HepG2 (cell line): ENCODE data around the gene CAMK1D. TPM values are rescaled to one million over a fixed set of nuclear protein-coding genes. Genes with fewer than 3 reads are reported as not detected.

ENCODE experiments used
- ATAC-seq: fragments of 200-7000 bp; cut with Tn5 transposase; 3 replicates; pipeline ENCODE4 v1.9.1; 2020; ENCODE audit warnings: mild to moderate bottlenecking, moderate library complexity
- BruUV-seq: library from RNA; stranded (reverse); fragments of 400-500 nt; replicated peaks from 2 replicates; lab custom pipeline; 2021; lab: Mats Ljungman, UMichigan
- CTCF ChIA-PET: fragments of 300-600 bp; formaldehyde crosslinking; extraction: SDS; loops from one replicate; lab custom pipeline; 2021; ENCODE audit warnings: low total read pairs, inconsistent platforms, low intra/inter-chr PET ratio; lab: Yijun Ruan, JAX
- POLR2A ChIA-PET: fragments of 350-600 bp; sonication (Branson Sonifier 250); formaldehyde crosslinking; loops from one replicate; lab custom pipeline; 2020; ENCODE audit warnings: antibody characterized with exemption, inconsistent platforms; lab: Yijun Ruan, JAX
- DNase-seq: peaks from one replicate; pipeline ENCODE4 v3.0.0-alpha.2; 2015; ENCODE audit warnings: low spot score
- FAIRE-seq: peaks from 3 replicates; lab custom pipeline; 2011; peaks lifted over from hg19 to GRCh38; lab: Jason Lieb, UNC
- H2AFZ ChIP-seq: one replicate; pipeline ENCODE4 v1.6.1; 2011; ENCODE audit warnings: low read length, inconsistent platforms
- H3K27ac ChIP-seq: fragments of 300-600 bp; 3 replicates; pipeline ENCODE4 v1.8.0; 2011; ENCODE audit warnings: mixed run types, mild to moderate bottlenecking, mixed read lengths, low read length, inconsistent platforms; ENCODE audit not compliant: insufficient read depth; ENCODE audit errors: extremely low read length
- H3K27me3 ChIP-seq, 2 experiments: fragments of 200-600 bp in 1 of 2; 2 replicates in 1 of 2; 3 replicates in 1 of 2; pipeline versions ENCODE4 v1.6.0 to v1.8.0; 2011; ENCODE audit warnings: low read length in 2 of 2, mild to moderate bottlenecking in 2 of 2, moderate library complexity in 2 of 2, inconsistent platforms in 1 of 2; ENCODE audit not compliant: insufficient read depth in 2 of 2, control insufficient read depth in 1 of 2
- H3K36me3 ChIP-seq, 2 experiments: fragments of 200-600 bp in 1 of 2; replicated peaks in 1 of 2; 2 replicates in 1 of 2; 3 replicates in 1 of 2; pipeline versions ENCODE4 v1.5.1 to v1.8.0; 2011; ENCODE audit warnings: low read length in 2 of 2, inconsistent platforms in 1 of 2; ENCODE audit not compliant: insufficient read depth in 2 of 2, control insufficient read depth in 1 of 2
- H3K4me1 ChIP-seq: 2 replicates; pipeline ENCODE4 v1.5.1; 2012; ENCODE audit warnings: low read length, inconsistent platforms; ENCODE audit not compliant: insufficient read depth
- H3K4me2 ChIP-seq: 2 replicates; pipeline ENCODE4 v1.6.0; 2011; ENCODE audit warnings: low read depth, low read length, inconsistent platforms
- H3K4me3 ChIP-seq, 3 experiments: fragments of 200-600 bp in 1 of 3; sonication (generic), shearing (Covaris generic) in 1 of 3; replicated peaks in 1 of 3; 2 replicates each; pipeline ENCODE4 v1.5.1; 2011 to 2016; ENCODE audit warnings: low read length in 3 of 3, inconsistent platforms in 2 of 3, low read depth in 2 of 3, mild to moderate bottlenecking in 2 of 3, control low read depth in 1 of 3, mixed read lengths in 1 of 3; ENCODE audit not compliant: insufficient read depth in 1 of 3
- H3K79me2 ChIP-seq: one replicate; pipeline ENCODE4 v1.6.1; 2011; ENCODE audit warnings: low read length, inconsistent platforms; ENCODE audit not compliant: insufficient read depth
- H3K9ac ChIP-seq: 2 replicates; pipeline ENCODE4 v1.6.0; 2011; ENCODE audit warnings: mild to moderate bottlenecking, low read depth, low read length, inconsistent platforms; ENCODE audit not compliant: insufficient read depth
- H3K9me3 ChIP-seq: 2 replicates; pipeline ENCODE4 v1.5.1; 2012; ENCODE audit warnings: mild to moderate bottlenecking, low read length
- H4K20me1 ChIP-seq: 2 replicates; pipeline ENCODE4 v1.6.0; 2011; ENCODE audit warnings: inconsistent platforms, mild to moderate bottlenecking, low read length, moderate library complexity; ENCODE audit not compliant: insufficient read depth
- CHD4 ChIP-seq: fragments of 200-600 bp; sonication (generic); IDR thresholded peaks from 2 replicates; pipeline ENCODE4 v1.7.0; 2017; ENCODE audit warnings: mild to moderate bottlenecking, low read length, borderline replicate concordance
- DMTF1 ChIP-seq: sonication (generic); formaldehyde crosslinking; IDR thresholded peaks from 2 replicates; pipeline ENCODE4 v1.4.0; 2020; ENCODE audit warnings: mild to moderate bottlenecking, missing genetic modification reagents
- MED1 ChIP-seq: sonication (generic); formaldehyde crosslinking; IDR thresholded peaks from 2 replicates; pipeline ENCODE4 v1.4.0; 2020; ENCODE audit warnings: missing genetic modification reagents
- MLXIP ChIP-seq: sonication (generic); formaldehyde crosslinking; IDR thresholded peaks from 2 replicates; pipeline ENCODE4 v1.9.0; 2021; ENCODE audit warnings: missing genetic modification reagents, borderline replicate concordance
- RBM39 ChIP-seq: fragments of 200-400 bp; formaldehyde crosslinking; IDR thresholded peaks from one replicate; pipeline ENCODE4 v1.6.1; 2018; ENCODE audit warnings: antibody characterized with exemption, mild to moderate bottlenecking, low read depth, low read length; ENCODE audit not compliant: poor library complexity, severe bottlenecking
- SMAD9 ChIP-seq: sonication (generic); formaldehyde crosslinking; IDR thresholded peaks from 2 replicates; pipeline ENCODE4 v1.5.1; 2020; ENCODE audit warnings: mild to moderate bottlenecking, missing genetic modification reagents
- ZNF224 ChIP-seq: sonication (generic); formaldehyde crosslinking; IDR thresholded peaks from 2 replicates; pipeline ENCODE4 v1.5.0; 2020; ENCODE audit warnings: mild to moderate bottlenecking, missing genetic modification reagents
- ZNF543 ChIP-seq: sonication (generic); formaldehyde crosslinking; IDR thresholded peaks from 2 replicates; pipeline ENCODE4 v1.4.0; 2020; ENCODE audit warnings: mild to moderate bottlenecking, missing genetic modification reagents
- ZSCAN22 ChIP-seq: sonication (generic); formaldehyde crosslinking; IDR thresholded peaks from 2 replicates; pipeline ENCODE4 v1.4.0; 2020; ENCODE audit warnings: mild to moderate bottlenecking, missing genetic modification reagents
- WGBS: methylation state at CpG from one replicate; pipeline ENCODE4 v1.1.6; 2017; ENCODE audit warnings: low lambda C conversion rate; 5-methylcytosine and 5-hydroxymethylcytosine counted together
- in situ Hi-C: cut with HindIII; loops from 2 replicates; pipeline ENCODE4 v1.10.0; 2017; ENCODE audit warnings: low pct_unique_long_range_greater_than_20kb; ENCODE audit not compliant: extremely low pct_ligation_motif_present
- intact Hi-C: fragments of 100-400 bp; cut with micrococcal nuclease; formaldehyde crosslinking; loops from one replicate; pipeline ENCODE4 v1.10.0; 2022; ENCODE audit not compliant: unreplicated experiment
- polyA plus RNA-seq, 8 experiments: library from polyadenylated mRNA; depleted of rRNA in 3 of 8; stranded (reverse) in 7 of 8; unstranded in 1 of 8; fragments of >200 nt; fragmentation: Illumina TruSeq in 4 of 8; extraction: Trizol in 4 of 8; gene quantifications; 2 replicates each; pipeline versions ENCODE4 v1.2.1 to v1.2.3, GENCODE V29; 2011 to 2016; ENCODE audit warnings: low read depth in 4 of 8, missing spikeins in 1 of 8, mixed read lengths in 1 of 8; ENCODE audit not compliant: insufficient read depth in 1 of 8
- total RNA-seq, 5 experiments: library from RNA; depleted of rRNA; stranded (reverse); fragments of >200 nt; fragmentation: Illumina TruSeq; extraction: Trizol; gene quantifications; 2 replicates each; pipeline ENCODE4 v1.2.3, GENCODE V29; 2016; ENCODE audit warnings: low read depth in 1 of 5

The CAMK1D gene
- total and polyA plus RNA-seq, 2 of the 13 experiments (the other 11 are each of a cell fraction or from before 2014, with no cell fraction given): under 0.01 TPM; not detected in 1

- no peak for TF ChIP-seq MED1 (CRISPR knock-in tag)
- no peak for TF ChIP-seq ZNF543 (CRISPR knock-in tag)
- TF ChIP-seq ZSCAN22: no peak
- no peak for TF ChIP-seq RBM39
- TF ChIP-seq MLXIP (CRISPR knock-in tag): no peak
- no peak for TF ChIP-seq SMAD9 (CRISPR knock-in tag)
- no peak for TF ChIP-seq CHD4
- TF ChIP-seq ZNF224 (CRISPR knock-in tag): no peak
- no peak for TF ChIP-seq DMTF1
- TF ChIP-seq, all 625 proteins: peak for 0
- H3K4me1 ChIP-seq: no peaks in the 10 kb centered on the region
- H3K4me2 ChIP-seq: no peak overlapping the region
- 31% methylated on average over 9 of the region's 9 CpGs for WGBS
- no peak overlapping the region for H3K27ac ChIP-seq
- no peaks in the 10 kb centered on the region for H3K9me3 ChIP-seq
- no peak for FAIRE-seq
- no peaks in the 10 kb centered on the region for H3K79me2 ChIP-seq
- in situ Hi-C loops (no loop called here), intact Hi-C loops (no loop called here)
- ChIA-PET CTCF (no interaction called here), POLR2A (no interaction called here)
- no peaks in the 10 kb centered on the region for H3K36me3 ChIP-seq
- no peaks in the 10 kb centered on the region; a peak in 1 of 5 replicates for H3K27me3 ChIP-seq
- no peak overlapping the region for H2AFZ ChIP-seq
- H4K20me1 ChIP-seq: no peaks in the 10 kb centered on the region
- no peak for DNase-seq
- no peak overlapping the region for H3K4me3 ChIP-seq
- H3K9ac ChIP-seq: no peak overlapping the region
- no TSS peak for BruUV-seq
- ATAC-seq: no peak
Observed at GRCh38 chr10:12538491-12538995, 189.2 kb downstream of the CAMK1D start.
